ENCODE results near the gene SPI1.

Gene SPI1

DNA sequence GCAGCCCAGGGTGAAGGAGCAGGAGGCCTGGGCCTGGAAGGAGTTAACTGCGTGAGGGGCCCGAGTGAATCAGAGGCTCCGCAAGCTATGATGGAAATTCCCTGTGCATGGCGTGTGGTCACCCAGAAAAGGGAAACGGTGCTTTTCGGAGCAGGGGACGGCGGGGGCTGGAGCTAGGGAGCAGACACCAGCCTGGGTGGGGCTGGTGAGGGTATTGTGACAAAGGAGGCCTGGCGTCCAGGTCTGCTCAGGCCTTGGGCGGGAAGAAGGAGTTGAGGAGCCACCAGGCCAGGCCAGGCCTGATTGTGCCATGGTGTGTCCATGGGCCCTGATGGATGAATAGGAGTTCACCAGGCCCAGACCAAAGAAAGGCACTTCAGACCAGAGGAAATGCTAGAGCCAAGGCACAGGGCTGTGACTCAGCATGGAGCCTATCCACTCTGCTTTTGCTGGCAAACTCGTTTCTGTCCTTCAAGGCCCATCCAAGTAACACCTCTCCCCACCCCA, 12.8 kb upstream of the SPI1 start:
- DNase-seq (ENCODE audit: low read depth) = no peak
- no peak overlapping the region for H3K4me3 ChIP-seq (ENCODE audit: low read length)
- TF ChIP-seq CTCF (IDR thresholded peaks at IDR 0.05; ENCODE audit: insufficient read depth, low read depth, low read length, missing control alignments) = no peak

DNA sequence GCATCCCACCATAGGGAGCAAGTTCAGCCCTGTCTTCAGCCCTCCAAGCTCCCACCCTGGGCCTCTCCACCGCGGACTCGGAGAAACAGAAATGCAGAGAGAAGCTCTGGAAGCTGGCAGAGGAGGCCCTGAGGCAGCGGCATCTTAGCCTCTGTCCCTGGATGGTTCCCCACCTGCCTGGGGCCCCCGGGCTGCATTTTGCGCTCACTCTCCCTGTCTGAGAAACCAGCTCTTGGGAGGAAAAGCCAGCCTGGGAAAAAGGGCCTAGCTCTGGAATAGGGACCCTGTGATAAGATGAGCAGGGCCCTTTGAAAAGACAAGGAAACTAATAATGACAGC, 12.0 kb upstream of the SPI1 start:
- no peak for TF ChIP-seq CTCF (IDR thresholded peaks at IDR 0.05; ENCODE audit: insufficient read depth, low read depth, low read length, missing control alignments)
- no peak overlapping the region for H3K4me3 ChIP-seq (ENCODE audit: low read length)
- DNase-seq (ENCODE audit: low read depth) = no peak

DNA sequence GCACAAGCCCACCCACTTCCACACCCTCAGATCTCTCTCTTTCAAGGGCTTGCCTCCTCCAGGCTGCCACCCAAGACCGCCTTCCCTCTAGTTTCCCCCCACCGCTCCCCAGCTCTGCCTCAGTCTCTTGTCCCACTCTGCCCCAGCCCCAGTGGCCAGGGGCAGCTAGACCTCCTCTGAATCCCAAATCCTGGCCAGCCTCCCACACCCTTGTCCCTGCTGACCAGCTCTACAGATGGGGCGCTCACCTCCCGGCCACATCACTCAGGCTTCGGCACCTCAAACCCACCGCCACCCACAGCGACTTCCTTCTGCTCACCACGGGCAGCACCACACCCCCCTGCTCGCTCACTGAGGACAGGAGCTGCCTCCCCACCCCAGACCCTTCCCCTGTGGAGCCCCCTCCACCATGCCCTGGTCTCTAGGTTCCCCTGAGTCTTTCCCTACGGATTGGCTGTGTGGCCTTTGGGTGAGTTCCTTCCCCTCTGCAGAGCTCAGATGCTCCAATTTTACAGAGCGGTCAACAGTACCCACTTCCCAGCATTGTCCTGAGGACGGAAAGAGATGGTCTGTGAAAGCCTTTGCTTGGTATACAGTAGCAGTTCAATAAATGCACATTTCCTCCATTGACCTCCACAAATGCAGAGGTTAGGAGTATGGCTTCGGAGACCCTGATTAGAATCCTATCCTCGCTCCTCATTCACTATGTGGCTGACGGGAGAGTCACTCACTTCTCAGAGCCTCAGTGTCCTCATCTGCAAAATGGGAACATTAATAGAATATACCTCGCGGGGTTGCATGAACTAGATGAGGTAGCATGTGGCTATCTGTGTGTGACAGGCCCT, 11.5 kb upstream of the SPI1 start:
- DNase-seq (ENCODE audit: low read depth) = no peak
- H3K4me3 ChIP-seq (ENCODE audit: low read length) = no peak overlapping the region
- no peak for TF ChIP-seq CTCF (IDR thresholded peaks at IDR 0.05; ENCODE audit: insufficient read depth, low read depth, low read length, missing control alignments)

GRCh38 chr11:47388697-47389576, 10.6 kb upstream of the SPI1 start:
- peak; percentile 71 for DNase-seq (ENCODE audit: low read depth)
- TF ChIP-seq CTCF (IDR thresholded peaks at IDR 0.05; ENCODE audit: insufficient read depth, low read depth, low read length, missing control alignments) = no peak
- H3K4me3 ChIP-seq (ENCODE audit: low read length) = no peak overlapping the region

GRCh38 chr11:47387944-47388696, 9.8 kb upstream of the SPI1 start:
- H3K4me3 ChIP-seq (ENCODE audit: low read length) = no peak overlapping the region
- TF ChIP-seq CTCF (IDR thresholded peaks at IDR 0.05; ENCODE audit: insufficient read depth, low read depth, low read length, missing control alignments) = no peak
- DNase-seq (ENCODE audit: low read depth) = no peak

GRCh38 chr11:47384498-47384897, 6.2 kb upstream of the SPI1 start:
- no peak for DNase-seq (ENCODE audit: low read depth)
- no peak overlapping the region for H3K4me3 ChIP-seq (ENCODE audit: low read length)
- TF ChIP-seq CTCF (IDR thresholded peaks at IDR 0.05; ENCODE audit: insufficient read depth, low read depth, low read length, missing control alignments) = no peak

Data from epithelial cell of esophagus (primary cell).